NCI-H2227 (cell line): ENCODE measurements around the gene MAP4K2.
"Not testable (repeated sequence)": the region's sequence is repeated elsewhere in the genome, so short reads cannot be mapped to it uniquely, and the experiment has no call there.

ENCODE experiments used
- DNase-seq: peaks from one replicate; lab custom pipeline; 2025; ENCODE audit not compliant: unreplicated experiment; lab: John Stamatoyannopoulos, UW

The MAP4K2 gene

GRCh38 chr11:64803158-64803845 lies at the start of gene MAP4K2:
TSS of gene MAP4K2 (minus strand) at chr11:64803214. CDS start at chr11:64803149, 65 bp downstream.
- peak; percentile 94 for DNase-seq

- DNase-seq, result no peak
These were observed 48.9 kb upstream of the MAP4K2 start for GRCh38 chr11:64851831-64852351.

- no peak for DNase-seq
These were observed 48.1 kb upstream of the MAP4K2 start for GRCh38 chr11:64850979-64851567.

DNA sequence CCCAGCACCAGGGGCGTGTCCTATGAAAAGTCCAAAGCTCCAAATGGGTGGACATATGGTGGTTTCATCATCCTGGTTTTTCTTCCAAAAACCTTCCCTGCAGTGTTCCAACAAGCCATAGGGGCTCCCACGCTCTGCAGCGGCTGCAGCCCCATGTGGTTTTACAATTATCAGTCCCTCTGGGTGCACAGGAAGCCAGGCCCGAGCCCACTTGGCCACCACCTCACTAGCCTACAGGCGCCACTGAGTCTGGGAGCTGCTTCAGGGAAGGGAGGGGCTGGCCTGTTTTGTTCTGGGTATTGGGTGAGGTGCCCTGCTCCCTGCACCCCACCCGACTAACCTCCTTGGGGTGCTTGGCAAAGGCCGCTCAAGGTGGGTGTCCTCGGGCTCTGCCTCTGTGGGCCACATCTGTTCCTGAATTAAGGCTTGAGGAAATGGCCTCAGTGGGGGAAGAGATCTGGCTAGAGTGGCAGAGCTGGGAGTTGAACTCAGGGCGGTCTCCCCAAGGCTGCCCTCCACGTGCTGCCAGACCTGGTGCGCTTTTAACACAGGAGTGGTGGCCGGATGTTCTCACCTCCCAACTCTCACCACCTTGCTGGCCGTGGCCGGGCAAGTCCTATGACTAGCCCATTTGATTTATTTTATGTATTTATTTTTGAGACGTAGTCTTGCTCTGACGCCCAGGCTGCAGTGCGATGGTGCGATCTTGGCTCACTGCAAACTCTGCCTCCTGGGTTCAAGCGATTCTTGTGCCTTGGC lies 46.8 kb upstream of the MAP4K2 start:
- DNase-seq, result no peak

GRCh38 chr11:64848826-64849597 lies 46.0 kb upstream of the MAP4K2 start:
- DNase-seq, result no peak

- DNase-seq, result no peak
These were observed 45.3 kb upstream of the MAP4K2 start for GRCh38 chr11:64848214-64848825.

DNA sequence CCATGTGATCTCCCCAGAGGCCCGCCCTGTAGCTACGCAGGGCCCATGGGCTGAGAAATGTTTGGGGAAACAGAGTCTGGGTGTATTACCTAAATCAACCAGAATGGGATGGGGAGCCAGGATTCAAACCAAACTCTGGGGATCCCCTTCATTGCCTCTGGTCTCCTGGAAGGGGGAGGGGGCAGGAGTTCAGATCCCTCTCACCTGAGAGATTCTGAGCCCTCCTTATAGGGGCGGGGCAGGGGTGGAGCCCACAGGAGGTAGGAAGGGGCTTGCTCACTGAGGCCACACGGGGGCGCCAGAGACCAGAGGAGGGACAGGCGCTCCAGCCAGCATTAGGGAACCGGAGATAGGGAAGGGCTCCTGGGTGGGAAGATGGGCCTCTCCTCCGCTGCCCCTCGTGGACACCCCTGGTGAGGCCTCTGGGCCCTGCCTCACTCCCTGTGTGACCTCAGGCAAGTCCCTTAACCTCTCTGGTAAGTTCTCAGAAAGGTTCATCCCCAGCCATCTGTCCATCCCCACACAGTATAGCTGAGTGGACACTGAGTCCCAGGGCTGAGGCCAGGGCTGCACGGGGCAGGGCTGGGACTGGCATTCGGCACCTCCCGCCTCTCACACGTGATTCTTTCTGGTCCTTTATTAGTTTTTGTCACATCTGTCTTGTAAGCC lies 44.1 kb upstream of the MAP4K2 start:
- DNase-seq, result peak; percentile 96

DNA sequence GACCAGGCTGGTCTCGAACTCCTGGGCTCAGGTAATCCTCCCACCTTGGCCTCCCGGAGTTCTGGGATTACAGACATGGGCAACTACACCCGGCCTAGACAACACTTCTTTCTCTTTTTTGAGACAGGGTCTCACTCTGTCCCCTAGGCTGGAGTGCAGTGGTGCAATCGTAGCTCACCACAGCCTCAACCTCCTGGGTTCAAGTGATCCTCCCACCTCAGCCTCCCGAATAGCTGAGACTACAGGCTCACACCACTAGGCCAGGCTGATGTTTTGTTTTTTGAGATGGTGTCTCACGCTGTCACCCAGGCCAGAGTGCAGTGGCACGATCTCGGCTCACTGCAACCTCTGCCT lies 42.7 kb upstream of the MAP4K2 start:
- not testable (repeated sequence) for DNase-seq

DNA sequence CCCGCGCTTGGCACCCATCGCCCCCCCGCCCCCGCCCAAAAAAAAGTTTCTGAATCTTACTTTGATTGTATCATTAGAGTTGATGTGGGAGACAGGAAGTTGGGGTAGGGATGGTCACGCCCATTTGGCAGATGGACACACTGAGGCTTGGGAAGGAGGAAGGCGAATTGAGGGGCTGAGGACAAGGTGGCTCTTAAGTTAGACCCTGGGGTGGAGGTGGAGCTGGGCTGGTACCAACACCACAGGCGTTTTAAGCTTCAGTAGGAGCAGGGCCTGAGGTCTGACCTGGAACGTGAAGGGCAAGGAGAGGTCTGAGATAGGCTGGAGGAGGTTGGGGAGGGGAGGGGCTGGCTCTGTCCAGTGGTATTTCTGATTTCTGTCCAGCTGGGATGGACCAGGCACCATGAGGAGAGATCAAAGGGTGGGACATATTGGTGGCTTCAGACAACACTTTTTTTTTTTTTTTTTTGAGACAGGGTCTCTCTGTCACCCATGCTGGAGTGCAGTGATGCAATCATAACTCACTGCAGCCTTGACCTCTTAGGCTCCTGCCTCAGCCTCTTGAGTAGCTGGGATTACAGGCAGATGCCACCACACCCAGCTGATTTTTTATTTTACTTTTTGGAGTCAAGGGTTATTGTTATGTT lies 42.2 kb upstream of the MAP4K2 start:
- no peak for DNase-seq

- DNase-seq, result peak; percentile 79
These were observed 41.5 kb upstream of the MAP4K2 start, which contains the start of gene CDC42BPG for GRCh38 chr11:64844330-64845128. TSS of gene CDC42BPG (minus strand) at chr11:64844653. CDS start at chr11:64844569, 84 bp downstream.

GRCh38 chr11:64843686-64844329 lies 40.8 kb upstream of the MAP4K2 start:
- DNase-seq, result no peak

GRCh38 chr11:64842851-64843685 lies 40.1 kb upstream of the MAP4K2 start:
- DNase-seq, result no peak

- DNase-seq, result no peak
These were observed 39.3 kb upstream of the MAP4K2 start for GRCh38 chr11:64842366-64842759.

DNA sequence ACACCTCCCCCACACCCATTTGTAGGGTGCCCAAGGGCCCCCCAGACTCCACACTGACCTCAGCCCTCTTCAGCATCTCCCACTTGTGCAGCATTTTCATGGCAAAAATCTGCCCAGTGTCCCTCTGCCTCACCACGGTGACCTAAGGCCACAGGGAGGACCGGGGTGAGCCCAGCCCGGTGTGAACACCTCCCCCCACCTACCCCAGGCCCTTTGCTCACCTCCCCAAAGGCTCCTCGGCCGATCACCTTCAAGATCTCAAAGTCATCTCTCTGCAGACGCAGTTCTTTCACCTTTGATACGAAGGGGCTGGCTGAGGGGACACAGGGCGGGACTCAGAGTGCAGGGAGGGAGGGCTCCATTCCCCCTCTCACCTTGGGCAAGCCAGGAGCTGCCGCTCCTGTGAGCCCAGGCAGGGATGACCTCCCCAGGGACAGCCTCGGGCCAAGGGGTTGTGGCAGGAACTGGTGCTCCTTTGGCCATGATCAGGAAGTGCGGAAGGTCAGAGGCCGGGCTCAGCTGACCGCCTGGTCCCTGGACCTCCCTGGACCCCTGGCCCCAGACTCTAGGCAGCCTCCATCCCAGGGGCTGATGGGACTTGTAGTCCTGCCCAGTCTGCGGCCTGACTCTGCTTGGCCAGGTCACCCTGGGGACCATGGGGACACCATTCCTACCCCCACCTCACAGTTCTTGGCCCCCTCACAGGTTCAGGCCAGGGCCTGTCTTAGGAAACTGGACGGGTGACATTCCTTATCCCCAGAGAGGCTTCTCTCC lies 38.8 kb upstream of the MAP4K2 start:
- no peak for DNase-seq

DNA sequence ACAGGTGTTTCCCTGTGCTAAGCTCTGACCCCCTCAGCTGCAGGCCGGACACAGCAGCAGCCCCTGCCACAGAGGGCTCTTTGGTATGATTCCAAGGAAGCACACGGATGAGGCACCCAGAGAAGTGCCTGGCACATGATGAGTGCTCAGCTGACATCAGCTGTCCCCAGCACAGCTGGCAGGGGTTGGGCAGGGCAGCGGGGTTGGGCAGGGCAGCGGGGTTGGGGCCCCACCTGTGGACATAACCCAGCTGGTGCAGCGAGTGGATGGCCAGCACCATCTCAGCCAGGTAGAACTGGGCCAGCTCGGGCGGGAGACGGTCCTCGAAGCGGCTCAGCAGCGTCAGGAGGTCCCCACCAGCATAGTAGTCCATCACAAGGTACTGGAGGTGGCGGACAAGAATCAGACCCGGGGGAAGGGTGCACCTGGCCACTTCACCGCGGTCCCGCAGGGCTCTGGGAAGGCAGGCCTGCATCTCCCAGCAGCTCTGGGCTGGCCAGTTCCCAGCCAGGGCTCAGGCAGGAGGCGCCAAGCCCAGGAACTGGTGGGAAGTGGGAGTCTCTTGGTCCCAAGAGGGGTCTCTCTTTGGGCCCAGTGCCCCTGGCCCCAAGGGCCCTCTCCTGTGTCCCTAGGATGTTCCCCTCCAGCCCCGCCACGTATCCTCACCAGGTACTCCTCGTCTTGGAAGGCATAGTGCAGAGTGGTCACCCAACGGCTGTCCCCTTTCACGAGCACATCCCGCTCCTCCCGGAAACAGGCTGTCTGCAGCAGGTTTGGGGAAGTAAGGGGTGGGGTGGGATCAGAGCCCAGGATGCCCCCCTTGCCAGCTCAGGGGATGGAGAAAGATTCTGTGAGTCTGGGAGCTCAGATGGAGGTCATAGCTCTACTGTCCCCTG lies 37.1 kb upstream of the MAP4K2 start:
- no peak for DNase-seq

DNA sequence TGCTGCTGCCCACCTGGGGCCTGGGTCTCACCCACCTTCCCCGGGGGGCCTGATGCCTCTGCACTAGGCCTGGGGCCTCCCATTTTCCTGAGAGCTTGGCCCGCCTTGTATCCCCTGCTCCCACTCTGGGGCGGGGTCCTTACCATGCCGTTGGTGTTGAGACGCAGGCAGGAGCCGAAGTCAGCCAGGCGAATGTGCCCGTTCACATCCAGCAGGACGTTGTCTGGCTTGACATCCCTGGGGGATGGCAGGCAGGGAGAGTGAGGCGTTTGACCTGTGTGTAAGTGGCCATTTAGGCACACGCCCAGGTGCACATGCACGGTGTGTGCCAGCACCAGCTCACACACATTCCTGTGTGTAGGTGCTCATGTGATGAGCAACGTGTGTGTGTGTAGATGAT lies 36.3 kb upstream of the MAP4K2 start:
- DNase-seq, result no peak
